Measurements from ENCODE around the gene CD63.

- TF ChIP-seq KDM1A (CRISPR knock-in tag; IDR thresholded peaks at IDR 0.05) (no peak), EP300 (IDR thresholded peaks at IDR 0.05; ENCODE audit: low read depth in 2 of 2, low read length in 2 of 2) (no peak; a peak in 1 of 4 replicates), EP300 (CRISPR knock-in tag; IDR thresholded peaks at IDR 0.05; ENCODE audit: borderline replicate concordance) (no peak), MXI1 (IDR thresholded peaks at IDR 0.05; ENCODE audit: borderline replicate concordance, low read depth, low read length) (peak; percentile 37; the same call in 1 of the 3 replicates), ZFX (CRISPR knock-in tag; IDR thresholded peaks at IDR 0.05; ENCODE audit: low read depth) (peak; percentile 60; the same call in 1 of the 2 replicates), MTF1 (CRISPR knock-in tag; IDR thresholded peaks at IDR 0.05) (no peak), ZNF430 (CRISPR knock-in tag; IDR thresholded peaks at IDR 0.05) (no peak), TAF1 (CRISPR knock-in tag; IDR thresholded peaks at IDR 0.05) (no peak)
- TF ChIP-seq, protein P1, sequence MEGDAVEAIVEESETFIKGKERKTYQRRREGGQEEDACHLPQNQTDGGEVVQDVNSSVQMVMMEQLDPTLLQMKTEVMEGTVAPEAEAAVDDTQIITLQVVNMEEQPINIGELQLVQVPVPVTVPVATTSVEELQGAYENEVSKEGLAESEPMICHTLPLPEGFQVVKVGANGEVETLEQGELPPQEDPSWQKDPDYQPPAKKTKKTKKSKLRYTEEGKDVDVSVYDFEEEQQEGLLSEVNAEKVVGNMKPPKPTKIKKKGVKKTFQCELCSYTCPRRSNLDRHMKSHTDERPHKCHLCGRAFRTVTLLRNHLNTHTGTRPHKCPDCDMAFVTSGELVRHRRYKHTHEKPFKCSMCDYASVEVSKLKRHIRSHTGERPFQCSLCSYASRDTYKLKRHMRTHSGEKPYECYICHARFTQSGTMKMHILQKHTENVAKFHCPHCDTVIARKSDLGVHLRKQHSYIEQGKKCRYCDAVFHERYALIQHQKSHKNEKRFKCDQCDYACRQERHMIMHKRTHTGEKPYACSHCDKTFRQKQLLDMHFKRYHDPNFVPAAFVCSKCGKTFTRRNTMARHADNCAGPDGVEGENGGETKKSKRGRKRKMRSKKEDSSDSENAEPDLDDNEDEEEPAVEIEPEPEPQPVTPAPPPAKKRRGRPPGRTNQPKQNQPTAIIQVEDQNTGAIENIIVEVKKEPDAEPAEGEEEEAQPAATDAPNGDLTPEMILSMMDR (CRISPR knock-in tag; IDR thresholded peaks at IDR 0.05), result peak; percentile 95
- TF ChIP-seq, protein P2, sequence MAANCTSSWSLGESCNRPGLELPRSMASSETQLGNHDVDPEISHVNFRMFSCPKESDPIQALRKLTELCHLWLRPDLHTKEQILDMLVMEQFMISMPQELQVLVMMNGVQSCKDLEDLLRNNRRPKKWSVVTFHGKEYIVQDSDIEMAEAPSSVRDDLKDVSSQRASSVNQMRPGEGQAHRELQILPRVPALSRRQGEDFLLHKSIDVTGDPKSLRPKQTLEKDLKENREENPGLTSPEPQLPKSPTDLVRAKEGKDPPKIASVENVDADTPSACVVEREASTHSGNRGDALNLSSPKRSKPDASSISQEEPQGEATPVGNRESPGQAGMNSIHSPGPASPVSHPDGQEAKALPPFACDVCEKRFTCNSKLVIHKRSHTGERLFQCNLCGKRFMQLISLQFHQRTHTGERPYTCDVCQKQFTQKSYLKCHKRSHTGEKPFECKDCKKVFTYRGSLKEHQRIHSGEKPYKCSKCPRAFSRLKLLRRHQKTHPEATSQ (CRISPR knock-in tag; IDR thresholded peaks at IDR 0.05; ENCODE audit: borderline replicate concordance), result no peak
- TF ChIP-seq, protein P3, sequence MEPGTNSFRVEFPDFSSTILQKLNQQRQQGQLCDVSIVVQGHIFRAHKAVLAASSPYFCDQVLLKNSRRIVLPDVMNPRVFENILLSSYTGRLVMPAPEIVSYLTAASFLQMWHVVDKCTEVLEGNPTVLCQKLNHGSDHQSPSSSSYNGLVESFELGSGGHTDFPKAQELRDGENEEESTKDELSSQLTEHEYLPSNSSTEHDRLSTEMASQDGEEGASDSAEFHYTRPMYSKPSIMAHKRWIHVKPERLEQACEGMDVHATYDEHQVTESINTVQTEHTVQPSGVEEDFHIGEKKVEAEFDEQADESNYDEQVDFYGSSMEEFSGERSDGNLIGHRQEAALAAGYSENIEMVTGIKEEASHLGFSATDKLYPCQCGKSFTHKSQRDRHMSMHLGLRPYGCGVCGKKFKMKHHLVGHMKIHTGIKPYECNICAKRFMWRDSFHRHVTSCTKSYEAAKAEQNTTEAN (CRISPR knock-in tag; conservative IDR thresholded peaks at IDR 0.05), result no peak
- TF ChIP-seq, protein P4, sequence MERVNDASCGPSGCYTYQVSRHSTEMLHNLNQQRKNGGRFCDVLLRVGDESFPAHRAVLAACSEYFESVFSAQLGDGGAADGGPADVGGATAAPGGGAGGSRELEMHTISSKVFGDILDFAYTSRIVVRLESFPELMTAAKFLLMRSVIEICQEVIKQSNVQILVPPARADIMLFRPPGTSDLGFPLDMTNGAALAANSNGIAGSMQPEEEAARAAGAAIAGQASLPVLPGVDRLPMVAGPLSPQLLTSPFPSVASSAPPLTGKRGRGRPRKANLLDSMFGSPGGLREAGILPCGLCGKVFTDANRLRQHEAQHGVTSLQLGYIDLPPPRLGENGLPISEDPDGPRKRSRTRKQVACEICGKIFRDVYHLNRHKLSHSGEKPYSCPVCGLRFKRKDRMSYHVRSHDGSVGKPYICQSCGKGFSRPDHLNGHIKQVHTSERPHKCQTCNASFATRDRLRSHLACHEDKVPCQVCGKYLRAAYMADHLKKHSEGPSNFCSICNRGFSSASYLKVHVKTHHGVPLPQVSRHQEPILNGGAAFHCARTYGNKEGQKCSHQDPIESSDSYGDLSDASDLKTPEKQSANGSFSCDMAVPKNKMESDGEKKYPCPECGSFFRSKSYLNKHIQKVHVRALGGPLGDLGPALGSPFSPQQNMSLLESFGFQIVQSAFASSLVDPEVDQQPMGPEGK (CRISPR knock-in tag; IDR thresholded peaks at IDR 0.05), result peak; percentile 58
Measured at GRCh38 chr12:55736780-55737580, 8.2 kb upstream of the CD63 start.

All from HepG2 (cell line).